Liver (tissue), 9 donors: ENCODE data around the gene PDGFB. TPM values are rescaled to one million over a fixed set of nuclear protein-coding genes. Genes with fewer than 3 reads are reported as not detected.

Source experiments
- DNase-seq: peaks from one replicate; pipeline ENCODE4 v3.0.0-alpha.2; 2017; ENCODE audit warnings: low spot score
- H3K27ac ChIP-seq, 2 donors: one replicate each; pipeline ENCODE4 v1.7.0; 2013; ENCODE audit warnings: inconsistent platforms in 2 of 2, low read length in 2 of 2, control low read depth in 1 of 2, low read depth in 1 of 2, mild to moderate bottlenecking in 1 of 2
- H3K27me3 ChIP-seq, 4 donors: one replicate each; pipeline versions ENCODE4 v1.6.1 to v1.7.0; 2013; ENCODE audit warnings: low read length in 3 of 4, inconsistent platforms in 1 of 4, mild to moderate bottlenecking in 1 of 4, moderate library complexity in 1 of 4; ENCODE audit not compliant: control insufficient read depth in 4 of 4, insufficient read depth in 4 of 4
- H3K36me3 ChIP-seq, 4 donors: one replicate each; pipeline versions ENCODE4 v1.6.1 to v1.7.0; 2013; ENCODE audit warnings: low read length in 3 of 4, mild to moderate bottlenecking in 3 of 4, low read depth in 1 of 4, moderate library complexity in 1 of 4; ENCODE audit not compliant: control insufficient read depth in 4 of 4, insufficient read depth in 3 of 4
- H3K4me1 ChIP-seq, 4 donors: one replicate each; pipeline versions ENCODE4 v1.6.1 to v1.7.0; 2013; ENCODE audit warnings: low read length in 3 of 4, mild to moderate bottlenecking in 3 of 4, moderate library complexity in 1 of 4; ENCODE audit not compliant: control insufficient read depth in 4 of 4, insufficient read depth in 4 of 4
- H3K4me3 ChIP-seq, 3 donors: one replicate each; pipeline versions ENCODE4 v1.6.1 to v1.7.0; 2013; ENCODE audit warnings: low read length in 3 of 3, control low read depth in 1 of 3, low read depth in 1 of 3, mild to moderate bottlenecking in 1 of 3
- H3K9ac ChIP-seq, 2 donors: one replicate each; pipeline ENCODE4 v1.7.0; 2013; ENCODE audit warnings: low read length in 2 of 2, mild to moderate bottlenecking in 2 of 2, moderate library complexity in 2 of 2, control low read depth in 1 of 2, low read depth in 1 of 2
- H3K9me3 ChIP-seq, 4 donors: one replicate each; pipeline versions ENCODE4 v1.6.1 to v1.7.0; 2013; ENCODE audit warnings: low read length in 3 of 4; ENCODE audit not compliant: control insufficient read depth in 4 of 4
- CTCF ChIP-seq: fragments of 150-350 bp; IDR thresholded peaks from 2 replicates; pipeline ENCODE4 v1.5.1; 2017; ENCODE audit warnings: improper control_type of control experiment, low read depth, low read length; ENCODE audit not compliant: missing input control
- FOXA1 ChIP-seq: IDR thresholded peaks from 2 replicates; pipeline ENCODE4 v1.6.1; 2016; ENCODE audit warnings: antibody characterized with exemption
- HNF4G ChIP-seq: IDR thresholded peaks from 2 replicates; pipeline ENCODE4 v1.6.1; 2016; ENCODE audit warnings: antibody characterized with exemption
- MAX ChIP-seq: IDR thresholded peaks from 2 replicates; pipeline ENCODE4 v1.6.1; 2016; ENCODE audit warnings: antibody characterized with exemption
- NR2F2 ChIP-seq: IDR thresholded peaks from 2 replicates; pipeline ENCODE4 v1.6.1; 2016; ENCODE audit warnings: antibody characterized with exemption
- RAD21 ChIP-seq, 2 donors: IDR thresholded peaks; 2 replicates each; pipeline ENCODE4 v1.6.1; 2016; ENCODE audit warnings: antibody characterized with exemption in 2 of 2, mild to moderate bottlenecking in 2 of 2
- REST ChIP-seq: IDR thresholded peaks from 2 replicates; pipeline ENCODE4 v1.6.1; 2016; ENCODE audit warnings: antibody characterized with exemption, mild to moderate bottlenecking
- YY1 ChIP-seq: IDR thresholded peaks from 2 replicates; pipeline ENCODE4 v1.6.1; 2016; ENCODE audit warnings: antibody characterized with exemption, mild to moderate bottlenecking
- ZBTB33 ChIP-seq: IDR thresholded peaks from 2 replicates; pipeline ENCODE4 v1.6.1; 2016; ENCODE audit warnings: antibody characterized with exemption
- WGBS: extraction: QIAGEN DNeasy Blood & Tissue Kit; methylation state at CpG from one replicate; pipeline ENCODE4 v1.1.7; 2013; 5-methylcytosine and 5-hydroxymethylcytosine counted together
- polyA plus RNA-seq, 2 donors: library from polyadenylated mRNA; stranded (reverse) in 1 of 2; unstranded in 1 of 2; fragments of 200-250 nt in 1 of 2; fragments of >200 nt in 1 of 2; fragmentation: Nextera tagmentation in 1 of 2; extraction: Ambion mirVana in 1 of 2; gene quantifications; one replicate each; pipeline versions ENCODE4 v1.2.1 to v1.2.3, GENCODE V29; 2013 to 2015
- total RNA-seq, 2 donors: library from RNA; depleted of rRNA; stranded (reverse); fragments of >200 nt; gene quantifications; one replicate each; pipeline ENCODE4 v1.2.3, GENCODE V29; 2014
- donor health status: healthy.
- donor health status: healthy.
- donor health status: healthy.
- donor health status: healthy.
- donor health status: healthy.

Gene PDGFB
- total and polyA plus RNA-seq, 4 donors: 0.25 to 4.5 (median 1.7) TPM

GRCh38 chr22:39246217-39246616 is 1.4 kb upstream of the PDGFB start:
- Histone ChIP-seq H3K27ac (no peak overlapping the region), H3K9me3 (no peaks in the 10 kb centered on the region), H3K27me3 (no peaks in the 10 kb centered on the region), H3K36me3 (no peaks in the 10 kb centered on the region), H3K4me3 (no peak overlapping the region), H3K4me1 (peaks cover 8 to 37% (median 19%) of the 10 kb centered on the region in 4 donors), H3K9ac (no peak overlapping the region)
- TF ChIP-seq REST (no peak), YY1 (no peak), MAX (no peak), FOXA1 (no peak), CTCF (no peak), RAD21 (IDR thresholded peaks at IDR 0.05) (no peak), HNF4G (no peak), NR2F2 (no peak)
- no peak for DNase-seq
- WGBS: 80% methylated on average over 3 of the region's 3 CpGs

- Histone ChIP-seq H3K27me3 (no peaks in the 10 kb centered on the region), H3K9me3 (no peaks in the 10 kb centered on the region), H3K9ac (no peak overlapping the region), H3K4me1 (peaks cover 8 to 46% (median 24%) of the 10 kb centered on the region in 4 donors), H3K27ac (no peak overlapping the region), H3K36me3 (no peaks in the 10 kb centered on the region), H3K4me3 (peak overlapping the region in 1 of 3 donors; percentile 58)
- no peak for DNase-seq
- TF ChIP-seq MAX: no peak
- WGBS: 67% methylated on average over 22 of the region's 22 CpGs
These were observed 603 bp upstream of the PDGFB start for GRCh38 chr22:39245130-39246039.

GRCh38 chr22:39244136-39244495 is 666 bp downstream of the PDGFB start:
- TF ChIP-seq REST (no peak), NR2F2 (no peak), ZBTB33 (no peak)
- Histone ChIP-seq H3K36me3 (no peaks in the 10 kb centered on the region), H3K9me3 (no peaks in the 10 kb centered on the region), H3K27me3 (no peaks in the 10 kb centered on the region), H3K9ac (no peak overlapping the region), H3K27ac (peak overlapping the region; percentile 78 to 87), H3K4me3 (peak overlapping the region; percentile 51 to 66 (median 58)), H3K4me1 (peaks cover 12 to 58% (median 36%) of the 10 kb centered on the region in 4 donors)
- under 1% methylated on average over 30 of the region's 30 CpGs for WGBS
- DNase-seq: peak; percentile 37
